ENCODE data around the gene RSBN1.

DNA sequence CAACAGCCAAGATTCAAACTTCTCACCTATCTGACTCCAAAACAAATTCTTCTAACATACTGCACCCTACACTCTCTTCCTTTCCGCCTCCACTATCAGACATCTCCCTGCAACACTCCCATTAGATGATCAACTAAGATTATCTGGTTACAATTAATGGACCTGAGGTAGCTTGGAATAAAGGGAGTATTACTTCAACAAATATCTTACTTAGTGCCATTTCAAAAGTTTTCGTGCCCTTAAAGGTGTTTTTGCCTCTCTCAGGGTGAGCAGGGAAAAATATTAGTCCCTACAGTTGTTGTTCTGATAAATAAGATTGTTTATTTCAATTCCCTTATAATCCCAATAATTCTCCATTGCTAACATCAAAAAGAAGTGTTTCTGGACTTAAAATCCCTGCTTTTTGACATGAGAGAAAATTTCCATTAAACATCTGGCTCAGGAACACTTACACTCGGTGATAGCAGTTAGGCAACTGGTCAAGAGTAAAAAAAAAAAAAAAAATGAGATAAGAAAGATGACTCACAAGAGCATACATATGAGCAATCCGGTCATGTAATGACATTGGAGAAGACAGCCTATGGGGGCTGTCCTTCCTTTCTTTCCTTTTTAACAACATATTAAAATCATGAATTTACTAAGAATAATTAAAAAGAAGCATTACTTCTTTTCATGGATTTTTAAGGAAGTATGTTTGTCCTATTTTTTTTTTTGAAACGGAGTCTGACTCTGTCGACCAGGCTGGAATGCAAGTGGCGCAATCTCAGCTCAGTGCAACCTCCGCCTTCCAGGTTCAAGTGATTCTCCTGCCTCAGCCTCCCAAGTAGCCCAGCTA lies 7.6 kb downstream of the RSBN1 start:
- TF ChIP-seq, protein P1, sequence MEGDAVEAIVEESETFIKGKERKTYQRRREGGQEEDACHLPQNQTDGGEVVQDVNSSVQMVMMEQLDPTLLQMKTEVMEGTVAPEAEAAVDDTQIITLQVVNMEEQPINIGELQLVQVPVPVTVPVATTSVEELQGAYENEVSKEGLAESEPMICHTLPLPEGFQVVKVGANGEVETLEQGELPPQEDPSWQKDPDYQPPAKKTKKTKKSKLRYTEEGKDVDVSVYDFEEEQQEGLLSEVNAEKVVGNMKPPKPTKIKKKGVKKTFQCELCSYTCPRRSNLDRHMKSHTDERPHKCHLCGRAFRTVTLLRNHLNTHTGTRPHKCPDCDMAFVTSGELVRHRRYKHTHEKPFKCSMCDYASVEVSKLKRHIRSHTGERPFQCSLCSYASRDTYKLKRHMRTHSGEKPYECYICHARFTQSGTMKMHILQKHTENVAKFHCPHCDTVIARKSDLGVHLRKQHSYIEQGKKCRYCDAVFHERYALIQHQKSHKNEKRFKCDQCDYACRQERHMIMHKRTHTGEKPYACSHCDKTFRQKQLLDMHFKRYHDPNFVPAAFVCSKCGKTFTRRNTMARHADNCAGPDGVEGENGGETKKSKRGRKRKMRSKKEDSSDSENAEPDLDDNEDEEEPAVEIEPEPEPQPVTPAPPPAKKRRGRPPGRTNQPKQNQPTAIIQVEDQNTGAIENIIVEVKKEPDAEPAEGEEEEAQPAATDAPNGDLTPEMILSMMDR (IDR thresholded peaks at IDR 0.05): no peak
- TF ChIP-seq POLR2AphosphoS5 (IDR thresholded peaks at IDR 0.05) (no peak), EP300 (IDR thresholded peaks at IDR 0.05) (no peak), POLR2A (IDR thresholded peaks at IDR 0.05; ENCODE audit: low read depth) (no peak)

Data from esophagus muscularis mucosa (tissue), 4 donors.